HFFc6 (cell line): ENCODE measurements around the gene TRPC4AP. TPM values are rescaled to one million over a fixed set of nuclear protein-coding genes. Genes with fewer than 3 reads are reported as not detected.
A peak's percentile ranks its signal among the peaks of the same experiment; 100 is the strongest.

Source experiments
- DNase-seq: peaks from one replicate; pipeline ENCODE4 v3.0.0-alpha.2; 2018
- H3K27ac Mint-ChIP-seq: 2 replicates; pipeline ENCODE4 v1.8.0; 2020; ENCODE audit warnings: mild to moderate bottlenecking, mixed read lengths
- H3K27me3 Mint-ChIP-seq: 2 replicates; pipeline ENCODE4 v1.8.0; 2021; ENCODE audit warnings: mild to moderate bottlenecking, moderate library complexity, mixed read lengths; ENCODE audit not compliant: insufficient read depth
- H3K36me3 Mint-ChIP-seq: 2 replicates; pipeline ENCODE4 v1.8.0; 2021; ENCODE audit warnings: low read depth, mixed read lengths
- H3K4me1 Mint-ChIP-seq: 2 replicates; pipeline ENCODE4 v1.8.0; 2020; ENCODE audit warnings: low read depth, mixed read lengths
- H3K4me3 Mint-ChIP-seq: 2 replicates; pipeline ENCODE4 v1.8.0; 2020; ENCODE audit warnings: mild to moderate bottlenecking, moderate library complexity, mixed read lengths
- H3K9me3 Mint-ChIP-seq: 2 replicates; pipeline ENCODE4 v1.8.0; 2020; ENCODE audit warnings: mild to moderate bottlenecking, mixed read lengths
- CTCF ChIP-seq: fragments of 200-600 bp; sonication (generic); IDR thresholded peaks from 2 replicates; pipeline ENCODE4 v1.5.0; 2021; ENCODE audit warnings: antibody characterized with exemption, mild to moderate bottlenecking
- total RNA-seq, 6 experiments: library from RNA; stranded (reverse); fragmentation: NEBNext Ultra II Directional; extraction: Animal tissue kit (Norgen Biotek cat#: 25700); gene quantifications; 2 replicates in 1 of 6; 3 replicates in 5 of 6; pipeline ENCODE4 v1.2.3, GENCODE V29; 2021

TRPC4AP gene
- total RNA-seq, 6 experiments from 2014 or later = 70.7 to 89.8 (median 81.6) TPM

DNA sequence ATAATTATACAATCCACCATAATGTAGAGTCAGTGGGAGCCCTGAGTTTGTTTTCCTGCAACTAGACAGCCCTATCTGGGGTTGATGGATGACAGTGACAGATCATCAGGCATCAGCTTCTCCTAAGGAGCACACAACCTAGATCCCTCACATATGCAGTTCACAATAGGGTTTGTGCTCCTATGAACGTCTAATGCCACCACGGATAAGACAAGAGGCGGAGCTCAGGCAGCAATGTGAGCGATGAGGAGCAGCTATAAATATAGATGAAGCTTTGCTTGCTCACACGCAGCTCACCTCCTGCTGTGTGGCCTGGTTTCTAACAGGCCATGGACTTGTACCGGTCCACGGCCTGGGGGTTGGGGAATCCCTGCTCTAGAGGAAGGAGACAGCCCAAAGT lies 28.6 kb upstream of the TRPC4AP start:
- Mint-ChIP-seq H3K36me3 (peaks cover 60% of the 10 kb centered on the region), H3K27me3 (peaks cover 5% of the 10 kb centered on the region), H3K4me1 (peaks cover 44% of the 10 kb centered on the region), H3K9me3 (no peaks in the 10 kb centered on the region), H3K27ac (no peak overlapping the region; the same call in 1 of the 2 replicates), H3K4me3 (no peak overlapping the region)
- DNase-seq = no peak
- TF ChIP-seq CTCF = no peak

DNA sequence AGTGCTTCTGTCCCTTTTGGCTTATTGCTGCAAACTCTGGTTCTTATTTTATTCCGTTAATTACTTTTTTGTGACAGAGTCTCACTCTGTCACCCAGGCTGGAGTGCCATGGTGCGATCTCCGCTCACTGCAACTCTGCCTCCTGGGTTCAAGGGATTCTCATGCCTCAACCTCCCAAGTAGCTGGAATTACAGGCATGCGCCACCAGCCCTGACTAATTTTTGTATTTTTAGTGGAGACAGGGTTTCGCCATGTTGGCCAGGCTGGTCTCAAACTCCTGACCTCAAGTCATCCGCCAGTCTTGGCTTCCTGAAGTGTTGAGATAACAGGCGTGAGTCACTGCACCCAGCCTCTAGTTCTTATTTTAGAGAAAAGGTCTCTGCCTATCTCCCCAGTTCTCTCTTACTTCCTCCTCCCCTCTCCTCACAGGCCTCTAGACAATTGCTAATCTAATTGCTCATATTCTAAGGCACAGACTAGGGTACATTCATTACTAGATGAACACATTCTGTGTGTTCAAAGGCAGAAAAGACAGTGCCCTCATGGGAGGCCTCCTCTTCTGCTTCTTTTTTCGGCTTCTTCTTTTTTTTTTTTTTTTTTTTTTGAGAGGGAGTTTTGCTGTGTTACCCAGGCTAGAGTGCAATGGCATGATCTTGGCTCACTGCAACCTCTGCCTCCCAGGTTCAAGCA lies 27.6 kb upstream of the TRPC4AP start:
- peaks cover 62% of the 10 kb centered on the region for H3K36me3 Mint-ChIP-seq
- H3K4me3 Mint-ChIP-seq = peak overlapping the region; percentile 33; the same call in 1 of the 2 replicates
- H3K27me3 Mint-ChIP-seq = peaks cover 5% of the 10 kb centered on the region
- no peak for TF ChIP-seq CTCF
- H3K4me1 Mint-ChIP-seq = peaks cover 51% of the 10 kb centered on the region
- peak overlapping the region; percentile 88 for H3K27ac Mint-ChIP-seq
- no peaks in the 10 kb centered on the region for H3K9me3 Mint-ChIP-seq
- peak; percentile 68 for DNase-seq

DNA sequence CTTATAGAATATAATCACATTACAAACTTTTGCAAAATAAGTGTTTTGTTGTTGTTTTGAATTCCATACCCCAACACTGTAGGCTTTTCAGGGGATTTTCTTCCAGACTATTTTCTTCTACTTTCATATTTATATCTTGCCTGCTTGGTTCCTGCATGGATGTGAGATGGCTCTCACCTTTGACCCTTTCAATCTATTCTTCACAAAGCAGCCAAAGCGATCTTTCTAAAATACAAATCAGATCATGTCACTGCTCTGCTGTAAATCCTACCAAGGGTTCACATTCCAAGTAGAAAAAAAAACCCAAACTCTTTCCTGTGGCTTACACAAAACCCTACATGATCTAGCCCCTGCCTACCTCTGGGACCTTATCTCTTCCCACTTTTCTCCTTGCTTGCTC lies 25.0 kb upstream of the TRPC4AP start:
- Mint-ChIP-seq H3K27ac (peak overlapping the region; percentile 22; the same call in 1 of the 2 replicates), H3K4me3 (no peak overlapping the region), H3K36me3 (peaks cover 45% of the 10 kb centered on the region), H3K27me3 (peaks cover 3% of the 10 kb centered on the region), H3K4me1 (peaks cover 54% of the 10 kb centered on the region), H3K9me3 (no peaks in the 10 kb centered on the region)
- DNase-seq = no peak
- TF ChIP-seq CTCF = no peak

GRCh38 chr20:35117196-35117595 lies 24.6 kb upstream of the TRPC4AP start:
- H3K27ac Mint-ChIP-seq = peak overlapping the region; percentile 74
- peaks cover 44% of the 10 kb centered on the region for H3K36me3 Mint-ChIP-seq
- H3K27me3 Mint-ChIP-seq = peaks cover 3% of the 10 kb centered on the region
- H3K9me3 Mint-ChIP-seq = no peaks in the 10 kb centered on the region
- no peak overlapping the region for H3K4me3 Mint-ChIP-seq
- H3K4me1 Mint-ChIP-seq = peaks cover 58% of the 10 kb centered on the region
- TF ChIP-seq CTCF = no peak
- peak; percentile 15 for DNase-seq

DNA sequence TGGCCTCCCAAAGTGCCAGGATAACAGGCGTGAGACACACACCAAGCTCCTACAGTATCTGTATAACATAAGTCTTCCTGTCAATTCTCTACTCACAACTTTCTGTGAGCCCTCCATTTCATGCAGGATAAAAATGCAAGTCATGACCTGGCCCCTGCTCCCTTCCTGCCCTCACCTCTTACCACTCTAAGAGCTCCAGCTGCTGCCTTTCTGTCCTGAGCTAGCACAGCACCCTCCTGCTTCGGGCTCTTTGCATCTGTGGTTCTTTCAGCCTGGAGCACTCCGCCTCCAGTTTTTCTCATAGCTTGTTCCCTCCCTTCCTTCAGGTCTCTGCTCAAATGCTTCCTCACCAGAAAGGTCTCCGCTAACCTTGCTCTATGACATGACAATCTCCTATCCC lies 23.7 kb upstream of the TRPC4AP start:
- Mint-ChIP-seq H3K4me3 (no peak overlapping the region), H3K9me3 (no peaks in the 10 kb centered on the region), H3K27ac (peak overlapping the region; percentile 74), H3K36me3 (peaks cover 42% of the 10 kb centered on the region), H3K27me3 (peaks cover 3% of the 10 kb centered on the region), H3K4me1 (peaks cover 65% of the 10 kb centered on the region)
- DNase-seq = no peak
- TF ChIP-seq CTCF = no peak
